ENCODE data around the gene POLR3G. TPM values are rescaled to one million over a fixed set of nuclear protein-coding genes. Genes with fewer than 3 reads are reported as not detected.
A peak's percentile ranks its signal among the peaks of the same experiment; 100 is the strongest.

The POLR3G gene
- total RNA-seq, 3 donors from 2014 or later (not counting 1 experiment from before 2014, with no cell fraction given): 0.40 to 1.4 (median 0.99) TPM

DNA sequence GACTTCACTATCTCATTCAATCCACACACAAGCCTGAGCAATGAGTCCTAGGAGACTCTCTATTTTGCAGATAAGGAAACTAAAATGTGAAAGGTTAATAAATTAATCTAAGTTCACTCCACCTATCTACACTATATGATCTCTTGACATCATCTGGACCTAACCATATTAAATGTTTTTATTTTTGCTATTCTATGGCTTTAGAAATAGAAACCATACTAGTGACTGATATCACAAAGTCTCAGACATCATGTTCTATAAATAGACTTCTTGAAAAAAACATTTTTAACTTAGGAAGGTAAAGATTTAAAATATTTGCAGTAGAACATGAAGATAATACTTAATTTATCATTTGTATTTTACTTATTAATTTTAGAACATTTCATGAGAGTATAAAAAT is 74.6 kb downstream of the POLR3G start:
- ATAC-seq: no peak

DNA sequence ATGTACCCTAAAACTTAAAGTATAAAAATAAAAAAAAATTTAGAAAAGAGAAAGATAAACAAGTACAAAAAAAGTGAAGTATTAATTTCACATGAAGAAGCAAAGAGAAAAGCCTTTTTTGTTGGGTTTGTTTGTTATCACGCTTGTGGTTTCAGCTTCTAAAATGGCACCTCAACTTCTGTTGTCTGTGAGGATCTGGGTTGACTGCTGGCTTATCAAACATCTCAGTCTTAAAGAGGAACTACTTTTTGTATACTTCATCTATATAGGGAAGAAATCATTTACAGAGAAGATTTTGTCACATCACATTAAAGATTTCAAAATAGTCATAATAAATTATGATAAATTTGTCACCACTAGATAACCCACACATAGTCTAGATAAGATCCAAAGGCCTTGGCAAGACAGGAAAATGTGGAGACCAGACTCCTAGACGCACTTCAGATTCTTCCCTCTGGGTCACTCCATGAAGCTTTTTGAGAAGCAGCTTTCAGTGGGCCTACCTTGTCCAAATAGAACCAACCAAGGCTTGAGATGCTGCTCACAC is 75.1 kb downstream of the POLR3G start:
- peak in 1 of 3 donors; percentile 81 for ATAC-seq
- WGBS (ENCODE audit: insufficient coverage): 54% methylated on average over 2 of the region's 2 CpGs
- TF ChIP-seq, protein P1, sequence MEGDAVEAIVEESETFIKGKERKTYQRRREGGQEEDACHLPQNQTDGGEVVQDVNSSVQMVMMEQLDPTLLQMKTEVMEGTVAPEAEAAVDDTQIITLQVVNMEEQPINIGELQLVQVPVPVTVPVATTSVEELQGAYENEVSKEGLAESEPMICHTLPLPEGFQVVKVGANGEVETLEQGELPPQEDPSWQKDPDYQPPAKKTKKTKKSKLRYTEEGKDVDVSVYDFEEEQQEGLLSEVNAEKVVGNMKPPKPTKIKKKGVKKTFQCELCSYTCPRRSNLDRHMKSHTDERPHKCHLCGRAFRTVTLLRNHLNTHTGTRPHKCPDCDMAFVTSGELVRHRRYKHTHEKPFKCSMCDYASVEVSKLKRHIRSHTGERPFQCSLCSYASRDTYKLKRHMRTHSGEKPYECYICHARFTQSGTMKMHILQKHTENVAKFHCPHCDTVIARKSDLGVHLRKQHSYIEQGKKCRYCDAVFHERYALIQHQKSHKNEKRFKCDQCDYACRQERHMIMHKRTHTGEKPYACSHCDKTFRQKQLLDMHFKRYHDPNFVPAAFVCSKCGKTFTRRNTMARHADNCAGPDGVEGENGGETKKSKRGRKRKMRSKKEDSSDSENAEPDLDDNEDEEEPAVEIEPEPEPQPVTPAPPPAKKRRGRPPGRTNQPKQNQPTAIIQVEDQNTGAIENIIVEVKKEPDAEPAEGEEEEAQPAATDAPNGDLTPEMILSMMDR (IDR thresholded peaks at IDR 0.05): no peak

More for the DNA sequence above, 74.6 kb downstream of the POLR3G start:
- H3K27ac Mint-ChIP-seq: no peak overlapping the region
- no peaks in the 10 kb centered on the region for H3K36me3 Mint-ChIP-seq
- H3K4me3 ChIP-seq (ENCODE audit: low read length): no peak overlapping the region
- intact Hi-C loops (cut with micrococcal nuclease): no loop called here
- TF ChIP-seq, protein P1 (IDR thresholded peaks at IDR 0.05): no peak
- peaks cover 23 to 27% of the 10 kb centered on the region in 2 donors for H3K27me3 Mint-ChIP-seq (ENCODE audit: low read depth in 2 of 2)
- no peak for DNase-seq
- no peak overlapping the region for H3K27ac ChIP-seq (ENCODE audit: low read length)
- no peaks in the 10 kb centered on the region for H3K9me3 Mint-ChIP-seq
- no peaks in the 10 kb centered on the region for H3K4me1 Mint-ChIP-seq
- no peak overlapping the region for H3K4me3 Mint-ChIP-seq
- no peaks in the 10 kb centered on the region for H3K9me3 ChIP-seq (ENCODE audit: control insufficient read depth, insufficient read depth, low read length)
- no peaks in the 10 kb centered on the region for H3K4me1 ChIP-seq (ENCODE audit: control insufficient read depth, insufficient read depth, low read length)
- peaks cover 3% of the 10 kb centered on the region for H3K27me3 ChIP-seq (ENCODE audit: control insufficient read depth, insufficient read depth, low read length)
- no peaks in the 10 kb centered on the region for H3K36me3 ChIP-seq (ENCODE audit: control insufficient read depth, insufficient read depth, low read length)

DNA sequence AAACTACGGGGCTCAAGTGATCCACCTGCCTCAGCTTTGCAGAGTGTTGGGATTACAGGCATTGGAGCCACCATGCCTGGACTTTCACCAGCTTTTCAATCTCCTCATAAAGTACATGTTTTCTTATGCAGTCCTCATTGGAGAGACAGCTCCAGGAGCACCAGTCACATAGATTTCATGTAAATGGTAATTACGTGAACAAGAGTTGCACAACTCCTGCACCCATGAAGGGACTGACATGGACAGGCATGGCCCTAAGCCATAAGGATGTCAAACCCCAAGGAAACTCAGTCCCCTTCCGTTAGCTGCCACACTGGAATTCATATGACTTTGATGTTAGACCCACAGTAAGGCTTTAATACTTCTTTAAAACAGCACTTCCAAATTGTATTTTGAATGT is 76.3 kb downstream of the POLR3G start:
- intact Hi-C loops (cut with micrococcal nuclease): no loop called here
- 51% methylated on average over 3 of the region's 3 CpGs for WGBS (ENCODE audit: insufficient coverage)

More for the DNA sequence above, 75.1 kb downstream of the POLR3G start:
- intact Hi-C loops (cut with micrococcal nuclease): no loop called here
- H3K4me3 ChIP-seq (ENCODE audit: low read length): no peak overlapping the region
- Mint-ChIP-seq H3K36me3 (no peaks in the 10 kb centered on the region), H3K9me3 (no peaks in the 10 kb centered on the region), H3K4me3 (no peak overlapping the region), H3K4me1 (no peaks in the 10 kb centered on the region), H3K27me3 (ENCODE audit: low read depth in 2 of 2) (peaks cover 21 to 28% of the 10 kb centered on the region in 2 donors), H3K27ac (no peak overlapping the region)
- no peak overlapping the region for H3K27ac ChIP-seq (ENCODE audit: low read length)
- no peaks in the 10 kb centered on the region for H3K4me1 ChIP-seq (ENCODE audit: control insufficient read depth, insufficient read depth, low read length)
- H3K36me3 ChIP-seq (ENCODE audit: control insufficient read depth, insufficient read depth, low read length): no peaks in the 10 kb centered on the region
- DNase-seq: no peak
- no peaks in the 10 kb centered on the region for H3K9me3 ChIP-seq (ENCODE audit: control insufficient read depth, insufficient read depth, low read length)
- peaks cover 3% of the 10 kb centered on the region for H3K27me3 ChIP-seq (ENCODE audit: control insufficient read depth, insufficient read depth, low read length)

More for the DNA sequence above, 76.3 kb downstream of the POLR3G start:
- ATAC-seq (no peak), DNase-seq (no peak)
- Mint-ChIP-seq H3K27ac (no peak overlapping the region), H3K9me3 (no peaks in the 10 kb centered on the region), H3K4me3 (no peak overlapping the region), H3K36me3 (no peaks in the 10 kb centered on the region), H3K4me1 (no peaks in the 10 kb centered on the region), H3K27me3 (ENCODE audit: low read depth in 2 of 2) (peaks cover 19 to 38% of the 10 kb centered on the region in 2 donors)
- TF ChIP-seq, protein P1 (IDR thresholded peaks at IDR 0.05): no peak
- no peak overlapping the region for H3K4me3 ChIP-seq (ENCODE audit: low read length)
- H3K27ac ChIP-seq (ENCODE audit: low read length): no peak overlapping the region
- no peaks in the 10 kb centered on the region for H3K36me3 ChIP-seq (ENCODE audit: control insufficient read depth, insufficient read depth, low read length)
- no peaks in the 10 kb centered on the region for H3K9me3 ChIP-seq (ENCODE audit: control insufficient read depth, insufficient read depth, low read length)
- H3K27me3 ChIP-seq (ENCODE audit: control insufficient read depth, insufficient read depth, low read length): no peaks in the 10 kb centered on the region
- no peaks in the 10 kb centered on the region for H3K4me1 ChIP-seq (ENCODE audit: control insufficient read depth, insufficient read depth, low read length)
